ENCODE data around the gene TYMP. TPM values are rescaled to one million over a fixed set of nuclear protein-coding genes. Genes with fewer than 3 reads are reported as not detected.

Gene TYMP, protein sequence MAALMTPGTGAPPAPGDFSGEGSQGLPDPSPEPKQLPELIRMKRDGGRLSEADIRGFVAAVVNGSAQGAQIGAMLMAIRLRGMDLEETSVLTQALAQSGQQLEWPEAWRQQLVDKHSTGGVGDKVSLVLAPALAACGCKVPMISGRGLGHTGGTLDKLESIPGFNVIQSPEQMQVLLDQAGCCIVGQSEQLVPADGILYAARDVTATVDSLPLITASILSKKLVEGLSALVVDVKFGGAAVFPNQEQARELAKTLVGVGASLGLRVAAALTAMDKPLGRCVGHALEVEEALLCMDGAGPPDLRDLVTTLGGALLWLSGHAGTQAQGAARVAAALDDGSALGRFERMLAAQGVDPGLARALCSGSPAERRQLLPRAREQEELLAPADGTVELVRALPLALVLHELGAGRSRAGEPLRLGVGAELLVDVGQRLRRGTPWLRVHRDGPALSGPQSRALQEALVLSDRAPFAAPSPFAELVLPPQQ
- 36.4 and 74.5 TPM in 2 replicates for total RNA-seq

DNA sequence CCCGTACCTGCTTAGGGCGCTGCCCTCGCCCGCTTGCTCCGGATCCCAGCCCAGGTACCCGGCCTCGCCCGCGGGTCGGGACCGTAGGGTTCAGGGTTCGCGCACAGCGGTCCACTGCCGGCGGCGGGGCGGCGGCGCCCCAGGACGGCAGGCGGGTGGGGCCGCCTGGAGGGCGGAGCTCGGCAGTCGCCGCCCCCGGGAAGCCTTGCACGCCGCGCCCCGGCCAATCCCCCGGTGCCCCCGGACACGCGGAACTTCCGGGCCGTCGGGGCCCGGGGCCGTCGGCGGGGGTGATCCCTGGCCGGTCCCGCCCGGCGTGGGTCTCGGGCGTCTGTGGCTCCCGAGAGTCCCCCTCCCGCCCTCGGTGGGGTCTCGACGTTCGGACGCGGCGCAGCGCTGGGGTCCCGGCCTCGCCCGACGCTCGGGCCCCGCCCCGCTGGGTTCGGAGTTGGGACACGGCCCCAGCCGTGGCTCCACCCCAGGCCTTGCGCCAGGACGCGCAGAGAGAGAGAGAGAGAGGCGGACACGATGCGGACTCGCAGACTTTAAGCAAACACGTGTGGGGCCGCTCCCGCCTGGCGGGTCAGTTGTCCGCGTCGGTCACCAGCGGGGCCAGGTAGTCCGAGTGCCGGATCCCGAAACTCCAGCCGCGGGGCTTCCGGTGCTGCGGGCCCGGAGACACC, at the start of gene TYMP:
TSS of gene TYMP (minus strand) at position 116 of the 683 bp plus-strand sequence. CDS start 303 bp downstream, outside the sequence.

DNA sequence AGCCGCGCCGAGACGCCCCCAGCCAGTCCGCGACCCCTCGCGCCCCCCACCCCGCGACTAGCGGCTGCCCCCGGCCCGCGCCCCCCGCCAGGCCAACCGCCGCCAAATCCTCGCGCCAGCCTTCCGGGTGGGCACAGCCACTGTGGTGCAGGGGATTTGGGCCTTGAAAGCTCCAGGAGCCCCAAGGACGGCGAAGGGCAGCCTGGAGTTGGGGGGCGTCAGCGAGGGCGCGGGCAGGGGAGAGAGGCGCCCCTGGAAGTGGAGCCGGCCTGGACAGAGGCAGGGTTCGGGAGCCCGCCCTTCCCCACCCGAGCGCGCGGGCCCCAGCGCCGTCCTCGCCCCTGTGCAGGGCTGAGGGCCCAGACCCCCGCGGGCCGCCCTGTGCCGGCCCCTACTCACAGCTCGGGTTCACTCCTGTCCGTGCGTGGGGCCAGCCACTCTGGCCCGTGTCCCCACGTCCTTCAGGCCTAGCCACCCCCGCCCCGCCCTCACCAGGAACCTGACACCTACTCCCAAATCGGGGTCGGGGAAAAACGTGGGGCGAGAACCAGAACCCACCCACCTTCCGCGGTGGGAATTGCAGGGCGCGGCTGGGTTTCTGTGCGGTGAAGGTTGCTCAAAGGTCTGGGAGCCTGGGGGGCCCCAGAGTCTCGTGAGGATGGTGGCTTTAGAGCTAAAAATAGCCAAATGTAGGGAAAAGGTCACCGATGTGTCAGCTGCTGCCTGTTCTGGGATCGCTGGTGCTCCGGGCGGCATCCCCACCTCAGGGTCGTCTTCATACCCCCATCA, 48.4 kb upstream of the TYMP start, which contains the start of gene CPT1B:
TSS of gene CPT1B (minus strand) at position 441 of the 789 bp plus-strand sequence. CDS start 512 bp downstream, outside the sequence.

DNA sequence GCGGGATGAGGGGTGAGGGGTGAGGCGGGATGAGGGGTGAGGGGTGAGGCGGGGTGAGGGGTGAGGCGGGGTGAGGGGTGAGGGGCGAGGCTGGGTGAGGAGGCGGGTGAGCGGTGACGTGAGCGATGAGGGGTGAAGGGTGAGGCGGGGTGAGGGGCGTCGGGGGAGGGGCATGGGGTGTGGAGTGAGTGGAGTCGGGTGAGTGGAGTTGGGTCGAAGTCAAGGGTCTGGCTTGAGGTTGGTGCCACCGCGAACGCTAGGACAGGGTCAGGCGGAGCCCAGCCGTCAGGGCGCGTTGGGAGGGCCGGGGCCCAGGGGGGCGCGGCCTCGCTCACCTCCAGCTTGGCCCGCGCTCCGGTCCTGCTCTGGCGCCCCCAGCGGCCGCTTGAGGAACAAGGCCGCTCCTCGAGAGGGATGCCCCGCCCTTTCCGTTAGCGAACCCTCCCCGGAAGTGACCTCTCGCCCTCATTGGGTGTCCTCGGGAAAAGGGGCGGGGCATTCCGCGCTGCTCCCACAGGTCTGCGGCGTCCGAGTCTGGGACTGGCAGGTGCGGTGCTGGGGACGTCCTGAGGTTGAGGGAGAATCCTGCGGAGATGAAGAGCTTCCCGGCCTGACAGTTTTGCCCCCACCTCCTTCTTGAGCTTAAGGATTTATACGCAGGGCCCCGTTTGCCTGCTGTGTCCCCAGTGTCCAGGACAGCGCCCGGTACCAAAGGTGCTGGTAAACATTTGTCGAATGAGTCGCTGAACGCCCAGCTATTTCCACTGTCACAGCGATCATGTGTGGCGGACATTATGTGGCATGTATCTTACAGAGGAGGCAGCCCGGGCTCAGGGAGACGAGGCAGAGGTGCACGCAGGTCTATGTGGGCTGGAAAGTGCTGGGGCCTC, 33.0 kb upstream of the TYMP start, which contains the start of gene SYCE3:
TSS of gene SYCE3 (minus strand) at position 397 of the 890 bp plus-strand sequence. CDS start 6,514 bp downstream, outside the sequence.

DNA sequence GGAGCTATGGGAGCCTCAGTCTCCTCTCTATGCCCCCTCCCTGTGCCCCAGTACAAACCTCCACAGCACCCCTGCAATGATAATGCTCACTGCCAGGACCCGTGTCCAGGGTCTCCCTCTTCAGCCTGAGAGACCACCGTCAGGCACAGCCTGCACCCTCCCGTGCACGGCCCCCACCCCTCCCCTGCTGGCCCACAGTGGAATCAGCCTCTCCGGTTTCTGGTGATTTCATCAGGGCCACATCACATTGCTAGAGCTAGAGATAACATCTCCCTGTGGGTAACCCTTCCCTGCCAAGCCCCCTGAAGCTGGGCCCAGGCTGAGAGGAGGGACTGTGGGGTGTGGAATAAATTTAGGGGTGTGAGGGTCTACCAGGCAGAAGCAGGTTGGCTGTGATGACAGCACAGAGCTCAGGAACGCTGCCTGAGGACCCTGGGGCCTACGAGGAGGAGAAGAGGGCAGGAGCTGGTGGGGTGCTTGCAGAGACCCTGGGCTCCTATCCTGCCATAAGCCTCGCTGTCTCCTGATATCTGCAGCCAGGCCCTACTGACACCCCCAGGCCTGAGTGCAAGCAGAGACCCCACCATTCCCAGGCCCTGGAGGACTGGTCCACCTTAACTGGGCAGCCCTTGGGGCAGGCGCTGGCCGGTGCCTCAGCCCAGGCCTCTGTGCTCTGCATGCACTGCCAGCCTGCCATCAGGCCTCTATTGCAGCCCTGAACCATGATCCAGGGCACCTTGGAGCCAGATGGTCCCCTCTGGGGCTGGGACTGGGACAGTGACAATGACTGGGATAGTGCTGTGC, 15.9 kb upstream of the TYMP start, which contains the start of gene KLHDC7B:
TSS of gene KLHDC7B (plus strand) at position 378 of the 804 bp plus-strand sequence. CDS start at position 723, 345 bp downstream.

DNA sequence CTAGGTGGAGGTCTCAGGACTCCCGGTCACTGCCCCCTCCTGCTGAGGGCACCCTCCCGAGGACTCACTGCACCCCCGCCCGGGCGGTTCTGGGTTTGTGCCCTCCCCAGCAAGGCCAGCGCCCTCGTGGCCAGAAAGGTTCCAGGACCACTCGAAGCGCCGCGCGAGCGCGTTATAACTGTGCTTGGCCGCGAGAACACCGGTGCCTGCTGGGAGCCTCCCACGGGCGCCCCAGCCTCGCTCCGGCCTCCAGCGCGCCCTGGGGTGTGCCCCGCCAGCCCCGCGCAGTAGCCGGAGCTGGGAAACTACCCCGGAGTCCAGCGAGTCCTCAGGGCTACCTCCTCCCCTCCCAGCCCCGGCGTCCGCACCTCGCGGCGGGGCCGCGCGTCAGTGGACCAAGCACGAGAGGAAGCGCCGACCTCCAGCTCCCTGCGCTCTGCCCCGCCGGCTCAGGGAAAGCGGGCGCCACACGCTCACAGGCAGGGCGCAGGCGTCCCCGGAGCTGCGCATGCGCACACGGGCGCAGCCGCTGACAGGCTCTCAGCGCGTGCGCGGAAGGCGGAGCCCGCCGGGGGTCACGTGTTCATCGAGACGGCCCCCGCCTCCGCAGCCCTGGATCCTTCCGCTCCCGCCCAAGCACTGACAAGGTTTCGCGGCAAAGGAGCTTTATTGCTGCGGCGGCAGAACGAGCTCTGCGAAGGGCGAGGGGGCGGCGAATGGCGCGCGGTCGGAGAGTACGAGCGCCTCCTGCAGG, 4.5 kb downstream of the TYMP start, which contains the start of gene SCO2:
TSS of gene SCO2 (minus strand) at position 495 of the 754 bp plus-strand sequence. CDS start 1,187 bp downstream, outside the sequence.

DNA sequence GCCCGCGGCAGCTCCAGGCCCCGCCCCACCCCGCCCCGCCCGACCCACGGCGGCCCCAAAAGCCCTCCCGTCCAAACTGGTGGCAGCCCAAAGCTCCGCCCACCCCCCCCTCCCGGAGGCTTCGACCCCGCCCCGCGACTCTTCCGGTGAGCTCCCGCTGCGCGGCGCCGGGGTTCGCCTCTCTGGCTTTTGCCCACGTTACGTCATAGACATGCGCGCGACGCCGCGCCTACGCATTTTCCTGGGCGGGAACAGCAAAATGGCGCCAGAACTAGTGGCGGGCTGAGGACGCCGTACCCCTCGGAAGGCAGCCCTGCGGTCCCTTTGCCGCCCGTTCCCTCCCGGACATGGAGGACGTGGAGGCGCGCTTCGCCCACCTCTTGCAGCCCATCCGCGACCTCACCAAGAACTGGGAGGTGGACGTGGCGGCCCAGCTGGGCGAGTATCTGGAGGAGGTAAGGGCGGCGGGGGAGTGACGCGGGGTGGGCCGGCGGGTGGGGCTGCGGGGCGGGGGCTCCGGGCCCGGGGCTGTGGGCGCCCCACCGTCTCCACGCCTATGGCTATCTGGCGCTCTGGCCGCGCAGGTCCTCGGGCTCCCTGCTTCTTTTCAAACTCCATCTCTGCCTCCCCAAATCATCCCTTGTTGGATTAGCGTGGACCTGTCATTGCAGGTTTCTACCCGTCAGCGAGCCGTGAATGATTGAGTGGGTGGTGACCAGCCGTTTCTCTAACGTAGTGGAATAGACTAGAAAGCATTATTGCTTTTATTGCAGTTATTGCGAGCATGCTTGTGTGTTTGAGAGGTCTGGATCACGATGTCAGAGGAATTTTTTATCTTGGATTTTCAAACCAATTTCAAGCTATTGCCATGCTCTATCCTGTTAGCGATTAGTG, 21.6 kb downstream of the TYMP start, which contains the start of gene NCAPH2:
TSS of gene NCAPH2 (plus strand) at position 234 of the 894 bp plus-strand sequence. CDS start at position 348, 114 bp downstream.

DNA sequence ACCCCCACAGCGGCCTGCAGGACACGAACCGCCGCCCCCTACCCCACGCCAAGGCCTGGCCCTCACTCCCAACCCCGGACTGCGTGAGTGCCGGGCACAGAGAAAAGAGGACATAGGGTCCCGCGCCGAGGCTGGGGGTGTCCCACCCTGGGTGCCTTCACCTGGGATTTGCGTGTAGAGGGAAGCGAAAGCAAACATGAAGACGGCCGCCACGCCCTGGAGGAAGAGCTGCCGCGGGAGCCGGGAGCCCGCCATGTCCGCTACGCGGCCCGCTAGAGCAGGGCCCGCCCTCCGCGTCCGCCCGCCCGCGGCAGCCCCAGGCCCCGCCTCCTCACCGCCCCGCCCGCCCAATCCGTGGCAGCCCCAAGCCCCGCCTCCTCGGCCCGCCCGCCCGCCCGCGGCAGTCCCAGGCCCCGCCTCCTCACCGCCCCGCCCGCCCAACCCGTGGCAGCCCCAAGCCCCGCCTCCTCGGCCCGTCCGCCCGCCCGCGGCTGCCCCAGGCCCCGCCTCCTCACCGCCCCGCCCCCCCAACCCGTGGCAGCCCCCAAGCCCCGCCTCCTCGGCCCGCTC, 22.3 kb downstream of the TYMP start, which contains the start of gene LMF2:
TSS of gene LMF2 (minus strand) at position 282 of the 570 bp plus-strand sequence. CDS start at position 255, 27 bp downstream.

DNA sequence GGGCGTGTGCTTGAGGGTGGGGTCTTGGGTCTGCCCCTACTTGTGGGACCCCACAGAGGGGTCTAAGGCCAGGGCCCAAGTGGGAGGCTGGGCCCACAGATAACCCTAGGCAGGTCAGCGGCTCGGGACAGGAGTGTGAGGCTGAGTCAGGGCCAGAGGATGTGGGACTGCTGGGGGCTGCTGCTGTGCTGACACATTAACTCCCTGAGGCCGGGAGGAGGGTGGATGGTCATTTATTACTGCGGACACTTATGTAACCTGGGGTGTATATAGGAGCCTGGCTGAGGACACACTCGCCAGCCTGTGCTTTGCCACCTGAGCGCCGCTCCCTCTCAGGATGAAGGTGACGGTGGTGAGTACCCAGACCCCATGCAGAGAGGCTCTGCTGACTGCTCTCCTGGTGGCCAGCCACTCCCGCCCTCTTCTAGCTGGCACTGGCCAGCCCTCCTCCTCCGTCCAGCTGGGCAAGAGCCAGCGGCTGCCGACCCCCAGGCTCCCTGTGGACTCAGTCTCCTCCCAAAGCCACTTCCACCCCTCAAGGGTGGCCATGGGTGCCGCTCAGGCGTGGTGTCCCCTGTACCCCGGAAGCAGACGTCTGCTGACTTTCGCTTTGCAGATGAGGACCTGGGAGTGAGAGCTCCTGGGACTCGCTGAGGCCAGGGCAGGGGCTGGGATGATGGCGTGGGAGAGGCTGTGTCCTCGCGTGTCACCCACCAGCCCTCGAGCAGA, 43.1 kb downstream of the TYMP start, which contains the start of gene MIOX:
TSS of gene MIOX (plus strand) at position 299 of the 729 bp plus-strand sequence. CDS start at position 338, 39 bp downstream.

DNA sequence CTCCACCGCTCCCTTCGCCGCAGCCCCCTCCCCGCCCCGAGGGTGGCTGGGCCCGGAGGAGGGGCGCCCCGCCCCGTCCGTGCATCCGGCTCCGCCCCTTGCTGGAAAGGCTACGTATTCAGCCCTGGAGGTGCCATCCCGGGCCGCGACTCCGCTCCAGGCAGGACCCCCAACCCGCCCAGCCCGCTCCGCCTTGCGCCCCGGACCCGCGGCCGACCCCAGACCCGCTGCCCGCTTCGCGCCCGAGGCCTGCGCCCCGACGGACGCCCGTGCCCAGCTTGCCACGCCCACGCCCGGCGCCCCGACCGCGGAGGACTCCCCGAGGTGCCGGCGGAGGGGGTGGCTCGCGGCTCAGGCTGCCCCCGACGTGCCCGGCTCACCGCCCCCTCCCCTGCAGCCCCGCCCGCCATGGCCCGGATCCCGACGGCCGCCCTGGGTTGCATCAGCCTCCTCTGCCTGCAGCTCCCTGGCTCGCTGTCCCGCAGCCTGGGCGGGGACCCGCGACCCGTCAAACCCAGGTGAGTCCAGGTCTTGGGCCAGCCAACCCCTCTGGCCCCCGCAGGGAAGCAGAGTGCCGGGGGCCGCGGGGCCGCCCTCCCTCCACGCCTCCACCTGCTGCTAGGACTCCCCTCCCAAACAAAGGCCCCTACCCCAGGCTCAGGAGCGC, 48.2 kb downstream of the TYMP start, which contains the start of gene ADM2:
TSS of gene ADM2 (plus strand) at position 104 of the 667 bp plus-strand sequence. CDS start at position 409, 305 bp downstream.

Other genes with a start within 250 kb of the TYMP start
- 98.1 and 136 TPM in 2 replicates for gene PLXNB2, start 222.4 kb downstream of the TYMP start, total RNA-seq
- 2.2 and 2.4 TPM in 2 replicates for gene DENND6B, start 203.0 kb downstream of the TYMP start, total RNA-seq
- 34.5 and 36.1 TPM in 2 replicates for gene PPP6R2, start 186.7 kb downstream of the TYMP start, total RNA-seq
- 56.4 and 65.3 TPM in 2 replicates for gene SBF1, start 55.0 kb downstream of the TYMP start, total RNA-seq
- 0.72 and 8.8 TPM in 2 replicates for gene ADM2, start 48.5 kb downstream of the TYMP start, total RNA-seq
- gene MIOX, start 43.2 kb downstream of the TYMP start, total RNA-seq, result not detected in 2 replicates
- gene LMF2, start 22.3 kb downstream of the TYMP start, total RNA-seq, result 56.1 and 68.0 TPM in 2 replicates
- 16.0 and 60.0 TPM in 2 replicates for gene NCAPH2, start 21.8 kb downstream of the TYMP start, total RNA-seq
- gene SCO2, start 4.4 kb downstream of the TYMP start, total RNA-seq, result 5.4 and 8.4 TPM in 2 replicates
- gene KLHDC7B, start 15.9 kb upstream of the TYMP start, total RNA-seq, result 0.52 TPM in 1 of 2 replicates, not detected in the other
- not detected in 2 replicates for gene SYCE3, start 32.9 kb upstream of the TYMP start, total RNA-seq
- gene CPT1B, start 48.4 kb upstream of the TYMP start, total RNA-seq, result 0.52 and 3.8 TPM in 2 replicates
- gene CHKB, start 52.8 kb upstream of the TYMP start, total RNA-seq, result 29.1 and 34.9 TPM in 2 replicates
- gene MAPK8IP2, start 70.8 kb upstream of the TYMP start, total RNA-seq, result 0.24 and 0.26 TPM in 2 replicates
- gene ARSA, start 98.1 kb upstream of the TYMP start, total RNA-seq, result 38.2 and 48.5 TPM in 2 replicates
- 1.2 and 4.2 TPM in 2 replicates for gene SHANK3, start 142.8 kb upstream of the TYMP start, total RNA-seq
- gene ACR, start 208.2 kb upstream of the TYMP start, total RNA-seq, result not detected in 2 replicates